ENCODE data around the gene CD59. TPM values are rescaled to one million over a fixed set of nuclear protein-coding genes. Genes with fewer than 3 reads are reported as not detected.
A peak's percentile ranks its signal among the peaks of the same experiment; 100 is the strongest.

CD59 gene
- total and polyA plus RNA-seq, 10 of the 15 experiments (the other 5 are each of a cell fraction or from before 2014, with no cell fraction given) = 55.5 to 256 (median 181) TPM

- TF ChIP-seq ZBTB40 (IDR thresholded peaks at IDR 0.05; ENCODE audit: borderline replicate concordance) = no peak
- TF ChIP-seq GATAD2B (conservative IDR thresholded peaks at IDR 0.05; ENCODE audit: low read depth) = no peak
- TF ChIP-seq PAX8 (IDR thresholded peaks at IDR 0.05) = no peak
- no peak for TF ChIP-seq NFYB (IDR thresholded peaks at IDR 0.05; ENCODE audit: insufficient read depth, low read depth, low read length)
- TF ChIP-seq BCL3 (IDR thresholded peaks at IDR 0.05; ENCODE audit: borderline replicate concordance, insufficient read depth, low read depth, low read length, poor library complexity, severe bottlenecking) = no peak
- peak; percentile 92 for TF ChIP-seq RAD21 (IDR thresholded peaks at IDR 0.05; ENCODE audit: insufficient read depth, low read depth, low read length)
- no peak for TF ChIP-seq HCFC1 (IDR thresholded peaks at IDR 0.05; ENCODE audit: low read length)
- TF ChIP-seq TBL1XR1 (IDR thresholded peaks at IDR 0.05; ENCODE audit: low read depth, low read length) = no peak
- no peak for TF ChIP-seq E2F8 (IDR thresholded peaks at IDR 0.05; ENCODE audit: low read depth, partially characterized antibody)
- no peak for TF ChIP-seq ZNF217 (IDR thresholded peaks at IDR 0.05)
- peak; percentile 42; the same call in 1 of the 2 replicates for TF ChIP-seq NFIC (IDR thresholded peaks at IDR 0.05; ENCODE audit: low read depth, low read length)
- no peak for TF ChIP-seq ZNF622 (IDR thresholded peaks at IDR 0.05)
- TF ChIP-seq MYC (IDR thresholded peaks at IDR 0.05; ENCODE audit: insufficient read depth, insufficient read length, insufficient replicate concordance, low read length, severe bottlenecking) = no peak
- no peak for TF ChIP-seq CBFB (IDR thresholded peaks at IDR 0.05; ENCODE audit: low read depth)
- TF ChIP-seq IKZF2 (IDR thresholded peaks at IDR 0.05) = no peak
- TF ChIP-seq FOXM1 (IDR thresholded peaks at IDR 0.05; ENCODE audit: low read depth, low read length) = peak; percentile 53; the same call in 1 of the 2 replicates
- no peak for TF ChIP-seq EED (IDR thresholded peaks at IDR 0.05; ENCODE audit: low read depth)
- no peak for TF ChIP-seq CEBPB (IDR thresholded peaks at IDR 0.05; ENCODE audit: borderline replicate concordance in 1 of 2, low read depth in 2 of 2, low read length in 2 of 2)
- TF ChIP-seq PKNOX1 (IDR thresholded peaks at IDR 0.05) = no peak
- peak; percentile 38; the same call in 1 of the 2 replicates for TF ChIP-seq RUNX3 (IDR thresholded peaks at IDR 0.05; ENCODE audit: low read length)
- no peak for TF ChIP-seq HDAC2 (IDR thresholded peaks at IDR 0.05)
Measured at GRCh38 chr11:33687733-33688479, 48.3 kb downstream of the CD59 start (continued).
